Measurements from ENCODE around the gene CXXC5.
A peak's percentile ranks its signal among the peaks of the same experiment; 100 is the strongest.

CXXC5 gene

GRCh38 chr5:139693676-139694364, 45.7 kb downstream of the CXXC5 start:
- no peak for DNase-seq (ENCODE audit: low read depth)

- DNase-seq (ENCODE audit: low read depth): no peak
These were observed 46.5 kb downstream of the CXXC5 start for GRCh38 chr5:139694556-139695177.

- DNase-seq (ENCODE audit: low read depth): no peak
These were observed 47.0 kb downstream of the CXXC5 start for GRCh38 chr5:139695178-139695573.

- DNase-seq (ENCODE audit: low read depth): no peak
These were observed 48.2 kb downstream of the CXXC5 start for GRCh38 chr5:139696167-139696893.

GRCh38 chr5:139696894-139697658, 48.9 kb downstream of the CXXC5 start:
- peak; percentile 76 for DNase-seq (ENCODE audit: low read depth)

- DNase-seq (ENCODE audit: low read depth): peak; percentile 85
These were observed 50.5 kb downstream of the CXXC5 start for GRCh38 chr5:139698490-139699146.

GRCh38 chr5:139699351-139699750, 51.2 kb downstream of the CXXC5 start:
- no peak for DNase-seq (ENCODE audit: low read depth)

- no peak for DNase-seq (ENCODE audit: low read depth)
These were observed 52.5 kb downstream of the CXXC5 start for GRCh38 chr5:139700711-139701055.

- DNase-seq (ENCODE audit: low read depth): no peak
These were observed 53.0 kb downstream of the CXXC5 start for GRCh38 chr5:139701056-139701741.

- DNase-seq (ENCODE audit: low read depth): no peak
These were observed 54.4 kb downstream of the CXXC5 start for GRCh38 chr5:139702548-139702947.

GRCh38 chr5:139704748-139705147, 56.6 kb downstream of the CXXC5 start:
- no peak for DNase-seq (ENCODE audit: low read depth)

- DNase-seq (ENCODE audit: low read depth): no peak
These were observed 57.0 kb downstream of the CXXC5 start for GRCh38 chr5:139705191-139705590.

- DNase-seq (ENCODE audit: low read depth): no peak
These were observed 57.8 kb downstream of the CXXC5 start for GRCh38 chr5:139705655-139706587.

GRCh38 chr5:139707445-139708003, 59.4 kb downstream of the CXXC5 start:
- no peak for DNase-seq (ENCODE audit: low read depth)

- DNase-seq (ENCODE audit: low read depth): no peak
These were observed 60.3 kb downstream of the CXXC5 start for GRCh38 chr5:139708434-139708861.

GRCh38 chr5:139708877-139709581, 60.9 kb downstream of the CXXC5 start:
- peak; percentile 70 for DNase-seq (ENCODE audit: low read depth)

GRCh38 chr5:139709582-139710318, 61.6 kb downstream of the CXXC5 start:
- no peak for DNase-seq (ENCODE audit: low read depth)

GRCh38 chr5:139710319-139711066, 62.3 kb downstream of the CXXC5 start:
- peak; percentile 34 for DNase-seq (ENCODE audit: low read depth)

All from fibroblast of gingiva (primary cell).